ENCODE measurements around the gene RBM47.
"Not testable (repeated sequence)": the region's sequence is repeated elsewhere in the genome, so short reads cannot be mapped to it uniquely, and the experiment has no call there.

The RBM47 gene

DNA sequence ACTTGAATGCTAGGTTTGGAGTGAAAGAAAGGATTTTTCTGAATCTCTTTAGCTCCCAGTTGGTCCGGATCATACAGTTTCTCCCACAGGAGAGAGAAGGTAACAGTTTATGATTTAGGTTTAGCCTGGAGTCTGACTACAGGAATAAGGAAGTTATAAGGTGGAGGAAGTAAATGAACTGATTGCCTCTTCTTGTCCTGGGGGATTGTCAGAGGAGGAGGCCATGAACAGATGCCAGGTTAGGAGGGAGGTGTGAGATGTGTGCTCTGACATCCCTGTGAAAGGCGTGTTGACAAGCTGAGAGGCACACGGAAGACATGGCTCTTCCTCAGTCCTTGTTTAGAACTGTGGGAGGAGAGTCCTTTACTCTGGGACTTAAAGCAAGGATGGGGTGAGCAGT is 230.1 kb downstream of the RBM47 start:
- no peak overlapping the region for H3K4me3 ChIP-seq (ENCODE audit: low read depth, low read length)
- no peak for TF ChIP-seq CTCF (IDR thresholded peaks at IDR 0.05; ENCODE audit: low read depth, low read length, missing control alignments)
- no peak for DNase-seq (ENCODE audit: low read depth)

DNA sequence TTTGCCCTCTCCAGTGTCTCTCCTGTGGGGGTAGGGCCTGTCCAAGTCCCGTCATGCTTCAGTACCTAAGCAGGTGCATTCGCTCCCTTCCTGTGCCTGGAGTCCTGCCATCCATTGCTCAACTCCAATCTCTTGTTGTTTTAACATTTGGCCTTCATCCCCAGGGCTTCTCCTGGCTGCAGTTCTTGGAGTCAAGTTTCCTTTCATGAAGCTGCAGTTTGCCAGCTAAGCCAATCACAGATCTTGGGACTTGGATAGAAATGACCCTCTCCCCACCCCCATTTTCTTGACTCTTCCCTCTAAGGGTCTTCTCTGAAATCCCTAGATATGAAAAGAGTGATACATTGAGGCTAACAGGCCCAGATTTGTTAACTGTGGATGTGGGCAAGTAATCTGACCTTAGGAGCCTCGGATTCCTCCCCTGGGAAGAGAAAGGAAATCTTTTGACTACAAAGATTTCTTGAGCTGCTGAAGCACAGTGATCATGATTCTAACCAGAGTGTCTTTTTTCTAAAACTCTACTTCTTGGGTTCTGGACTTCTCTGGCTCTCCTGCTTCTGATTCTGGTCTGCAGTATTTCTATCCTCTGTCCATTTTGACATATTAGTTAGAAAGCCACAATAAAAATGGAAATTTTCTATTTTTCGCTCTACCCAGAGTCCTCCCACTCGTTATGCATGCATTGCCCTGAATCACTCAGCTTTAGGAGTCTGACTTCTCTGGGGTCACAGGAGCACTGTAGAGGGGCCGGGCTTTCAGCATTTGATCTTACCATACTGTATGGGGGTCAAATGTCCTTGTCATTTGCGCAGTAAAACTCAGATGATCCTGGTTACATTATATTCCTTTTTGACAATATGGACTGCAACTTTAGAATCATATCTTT is 233.5 kb downstream of the RBM47 start:
- TF ChIP-seq CTCF (IDR thresholded peaks at IDR 0.05; ENCODE audit: low read depth, low read length, missing control alignments): no peak
- H3K4me3 ChIP-seq (ENCODE audit: low read depth, low read length): no peak overlapping the region
- DNase-seq (ENCODE audit: low read depth): no peak

GRCh38 chr4:40395166-40395900 is 234.3 kb downstream of the RBM47 start:
- DNase-seq (ENCODE audit: low read depth): no peak
- no peak overlapping the region for H3K4me3 ChIP-seq (ENCODE audit: low read depth, low read length)
- TF ChIP-seq CTCF (IDR thresholded peaks at IDR 0.05; ENCODE audit: low read depth, low read length, missing control alignments): no peak

GRCh38 chr4:40394236-40394635 is 235.4 kb downstream of the RBM47 start:
- DNase-seq (ENCODE audit: low read depth): no peak
- no peak for TF ChIP-seq CTCF (IDR thresholded peaks at IDR 0.05; ENCODE audit: low read depth, low read length, missing control alignments)
- no peak overlapping the region for H3K4me3 ChIP-seq (ENCODE audit: low read depth, low read length)

DNA sequence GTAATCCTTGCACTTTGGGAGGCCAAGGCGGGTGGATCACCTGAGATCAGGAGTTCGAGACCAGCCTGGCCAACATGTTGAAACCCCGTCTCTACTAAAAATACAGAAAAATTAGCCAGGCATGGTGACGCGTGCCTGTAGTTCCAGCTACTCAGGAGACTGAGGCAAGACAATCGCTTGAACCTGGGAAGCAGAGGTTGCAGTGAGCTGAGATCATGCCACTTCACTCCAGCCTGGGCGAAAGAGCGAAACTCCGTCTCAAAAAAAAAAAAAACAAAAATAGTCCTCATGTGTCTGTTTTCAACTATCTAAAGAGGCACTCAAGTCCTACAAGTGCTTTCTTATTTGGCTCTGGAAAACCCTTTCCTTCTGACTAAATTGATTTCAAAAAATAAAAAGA is 237.4 kb downstream of the RBM47 start:
- DNase-seq (ENCODE audit: low read depth); H3K4me3 ChIP-seq (ENCODE audit: low read depth, low read length): not testable (repeated sequence)

DNA sequence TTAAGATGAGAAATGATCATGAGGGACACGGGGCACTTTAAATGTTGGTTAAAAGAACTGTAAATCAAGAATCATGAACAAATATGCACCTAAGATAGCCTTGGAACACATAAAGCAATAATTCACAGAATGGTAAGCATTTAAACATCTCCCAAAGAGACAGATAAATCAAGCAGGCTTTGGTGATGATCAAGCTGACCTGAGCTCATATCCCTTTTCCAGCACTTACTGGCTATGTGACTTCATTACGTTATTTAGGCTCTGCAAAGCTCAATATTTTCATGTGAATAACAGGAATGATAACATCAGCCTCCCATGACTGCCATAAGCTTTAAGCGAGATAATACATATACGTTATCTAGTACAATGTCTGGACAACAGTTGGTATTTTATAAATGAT is 239.7 kb downstream of the RBM47 start:
- DNase-seq (ENCODE audit: low read depth): no peak
- no peak overlapping the region for H3K4me3 ChIP-seq (ENCODE audit: low read depth, low read length)
- TF ChIP-seq CTCF (IDR thresholded peaks at IDR 0.05; ENCODE audit: low read depth, low read length, missing control alignments): no peak

- DNase-seq (ENCODE audit: low read depth): no peak
- no peak for TF ChIP-seq CTCF (IDR thresholded peaks at IDR 0.05; ENCODE audit: low read depth, low read length, missing control alignments)
- H3K4me3 ChIP-seq (ENCODE audit: low read depth, low read length): no peak overlapping the region
These were observed 241.4 kb downstream of the RBM47 start for GRCh38 chr4:40388239-40388638.

Measured in GM12864 (cell line).